ENCODE measurements around the gene SART1. TPM values are rescaled to one million over a fixed set of nuclear protein-coding genes. Genes with fewer than 3 reads are reported as not detected.

Gene SART1
- total and polyA plus RNA-seq, 3 experiments from 2014 or later: 50.1 to 70.2 (median 69.9) TPM

DNA sequence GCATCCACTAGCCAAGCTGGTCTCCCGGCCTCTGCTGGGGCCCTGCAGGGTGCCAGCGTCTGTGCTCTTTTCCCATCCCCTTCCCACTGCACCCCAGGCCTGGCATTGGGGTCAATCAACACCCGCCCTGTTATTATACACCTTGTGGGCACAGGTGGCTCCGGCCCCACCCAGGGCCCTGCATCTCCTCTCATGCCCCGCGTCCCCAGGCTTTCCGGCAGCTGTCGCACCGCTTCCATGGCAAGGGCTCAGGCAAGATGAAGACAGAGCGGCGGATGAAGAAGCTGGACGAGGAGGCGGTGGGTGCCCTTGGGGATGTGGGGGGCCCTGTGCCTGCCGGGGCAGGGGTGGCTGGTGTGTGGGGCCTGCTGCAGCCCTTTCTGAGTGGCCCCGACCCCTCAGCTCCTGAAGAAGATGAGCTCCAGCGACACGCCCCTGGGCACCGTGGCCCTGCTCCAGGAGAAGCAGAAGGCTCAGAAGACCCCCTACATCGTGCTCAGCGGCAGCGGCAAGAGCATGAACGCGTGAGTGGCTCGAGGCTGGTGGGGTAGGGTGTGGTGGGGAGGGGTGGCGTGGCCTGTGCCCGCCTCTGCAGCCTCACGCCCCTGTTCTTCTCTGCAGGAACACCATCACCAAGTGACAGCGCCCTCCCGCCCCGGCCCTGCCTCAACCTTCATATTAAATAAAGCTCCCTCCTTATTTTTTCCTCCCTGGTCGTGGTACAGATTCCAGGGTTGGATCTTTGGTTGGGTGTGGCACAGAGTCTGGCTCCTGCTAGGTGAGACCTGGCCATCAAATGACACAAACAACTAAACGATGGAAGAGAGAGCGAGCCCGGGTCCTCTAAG is 17.1 kb downstream of the SART1 start:
- Histone ChIP-seq H3K4me3 (ENCODE audit: low read length) (no peak overlapping the region), H3K27ac (ENCODE audit: low read depth, low read length) (no peak overlapping the region), H3K9me3 (ENCODE audit: low read length) (no peaks in the 10 kb centered on the region), H3K4me1 (ENCODE audit: insufficient read depth, low read length) (no peaks in the 10 kb centered on the region), H3K36me3 (ENCODE audit: insufficient read depth, low read length) (no peaks in the 10 kb centered on the region), H3K27me3 (ENCODE audit: insufficient read depth, low read length, poor library complexity, severe bottlenecking) (no peaks in the 10 kb centered on the region)
- Mint-ChIP-seq H3K4me1 (peaks cover 0 to 3% (median 0%) of the 10 kb centered on the region in 3 donors), H3K4me3 (no peak overlapping the region), H3K9me3 (no peaks in the 10 kb centered on the region), H3K27ac (peak overlapping the region in 1 of 8 donors; percentile 58), H3K36me3 (peaks cover under 1 to 48% (median 8%) of the 10 kb centered on the region in 3 donors), H3K27me3 (peaks cover 0 to 2% of the 10 kb centered on the region in 2 donors)
- CTCF ChIA-PET: interaction anchor here (1.2 kb wide), 1 partner anchor 94 kb away, joined by 4 read pairs; no protein-coding TSS in a partner anchor
- DNase-seq: no peak
- POLR2A ChIA-PET: no interaction called here

DNA sequence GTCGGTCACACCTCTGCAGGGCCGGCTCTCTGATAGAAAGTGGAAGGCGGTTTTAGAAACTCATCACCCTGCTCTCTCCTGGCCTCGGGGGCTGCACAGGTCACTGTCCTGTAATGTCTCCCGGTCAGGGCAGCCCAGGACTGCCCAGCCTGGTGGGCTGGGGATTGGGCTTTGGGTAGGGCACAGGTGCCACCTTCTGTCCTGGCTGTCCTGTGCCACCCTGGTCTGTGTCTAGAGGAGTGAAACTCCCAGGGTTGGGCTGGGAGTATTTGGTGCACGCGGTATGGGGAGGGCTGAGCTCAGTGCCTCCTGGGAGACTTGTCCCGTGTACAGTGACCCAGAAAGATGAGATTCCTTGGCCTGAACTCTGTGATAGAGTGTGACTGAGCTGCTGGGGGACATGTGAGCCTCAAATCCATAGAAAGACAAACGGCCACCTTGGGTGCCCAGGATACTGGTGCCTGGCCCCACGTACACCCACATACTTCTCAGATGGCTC is 17.8 kb downstream of the SART1 start:
- H3K27me3 Mint-ChIP-seq: peaks cover 0 to 2% of the 10 kb centered on the region in 2 donors
- no peak overlapping the region for H3K27ac ChIP-seq (ENCODE audit: low read depth, low read length)
- ChIA-PET CTCF (interaction anchor here (1.1 to 1.2 kb wide), 2 partner anchors 95 to 199 kb away, joined by 3 to 4 read pairs; no protein-coding TSS in a partner anchor), POLR2A (no interaction called here)
- H3K36me3 Mint-ChIP-seq: peaks cover 0 to 45% (median 8%) of the 10 kb centered on the region in 3 donors
- H3K4me3 ChIP-seq (ENCODE audit: low read length): no peak overlapping the region
- no peak overlapping the region for H3K4me3 Mint-ChIP-seq
- no peak for DNase-seq
- H3K27ac Mint-ChIP-seq: no peak overlapping the region
- H3K9me3 Mint-ChIP-seq: no peaks in the 10 kb centered on the region
- H3K4me1 Mint-ChIP-seq: peaks cover 0 to 3% (median 0%) of the 10 kb centered on the region in 3 donors
- H3K36me3 ChIP-seq (ENCODE audit: insufficient read depth, low read length): no peaks in the 10 kb centered on the region
- H3K9me3 ChIP-seq (ENCODE audit: low read length): no peaks in the 10 kb centered on the region
- H3K4me1 ChIP-seq (ENCODE audit: insufficient read depth, low read length): no peaks in the 10 kb centered on the region
- no peaks in the 10 kb centered on the region for H3K27me3 ChIP-seq (ENCODE audit: insufficient read depth, low read length, poor library complexity, severe bottlenecking)

DNA sequence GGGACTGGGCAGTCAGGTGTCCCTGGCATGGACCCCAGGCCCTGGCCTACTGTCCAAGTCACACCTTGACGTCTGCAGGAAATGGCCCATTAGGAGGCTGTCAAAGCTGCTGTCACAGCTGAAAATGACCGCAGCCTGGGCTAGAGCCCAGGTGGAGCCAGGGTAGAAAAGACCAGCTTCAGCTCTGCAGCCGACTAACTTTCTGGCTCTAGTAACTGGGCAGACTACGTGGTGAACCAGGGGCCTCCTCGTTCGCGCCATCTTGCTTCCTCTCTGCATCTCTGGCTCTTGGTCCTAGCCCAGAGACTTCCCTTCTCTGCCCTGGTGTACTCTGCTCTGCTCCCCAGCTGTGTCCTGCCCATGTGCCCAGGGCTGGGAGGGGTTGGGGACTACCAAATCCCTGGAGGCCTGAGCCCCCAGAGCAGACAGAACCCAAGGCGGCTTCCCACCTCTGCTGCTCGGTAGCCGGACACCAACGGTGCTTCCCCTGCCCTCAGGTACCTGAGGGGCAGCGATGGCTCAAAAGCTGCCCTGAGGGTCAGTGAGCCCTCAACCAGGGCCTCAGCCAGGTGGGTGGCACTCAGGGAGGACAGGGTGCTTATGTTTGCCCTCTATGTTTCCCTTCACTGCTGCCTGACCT is 19.7 kb downstream of the SART1 start:
- no peaks in the 10 kb centered on the region for H3K27me3 ChIP-seq (ENCODE audit: insufficient read depth, low read length, poor library complexity, severe bottlenecking)
- Mint-ChIP-seq H3K4me1 (no peaks in the 10 kb centered on the region), H3K27me3 (no peaks in the 10 kb centered on the region), H3K4me3 (no peak overlapping the region), H3K36me3 (peaks cover 0 to 36% (median 3%) of the 10 kb centered on the region in 3 donors), H3K9me3 (no peaks in the 10 kb centered on the region), H3K27ac (no peak overlapping the region)
- H3K27ac ChIP-seq (ENCODE audit: low read depth, low read length): no peak overlapping the region
- no peaks in the 10 kb centered on the region for H3K9me3 ChIP-seq (ENCODE audit: low read length)
- CTCF ChIA-PET: interaction anchor here (0.7 to 1.9 kb wide), 2 partner anchors 41 to 93 kb away, joined by 3 to 4 read pairs; partner anchors contain the start of gene FIBP
- no peaks in the 10 kb centered on the region for H3K4me1 ChIP-seq (ENCODE audit: insufficient read depth, low read length)
- no peaks in the 10 kb centered on the region for H3K36me3 ChIP-seq (ENCODE audit: insufficient read depth, low read length)
- no peak for DNase-seq
- POLR2A ChIA-PET: no interaction called here
- H3K4me3 ChIP-seq (ENCODE audit: low read length): no peak overlapping the region

DNA sequence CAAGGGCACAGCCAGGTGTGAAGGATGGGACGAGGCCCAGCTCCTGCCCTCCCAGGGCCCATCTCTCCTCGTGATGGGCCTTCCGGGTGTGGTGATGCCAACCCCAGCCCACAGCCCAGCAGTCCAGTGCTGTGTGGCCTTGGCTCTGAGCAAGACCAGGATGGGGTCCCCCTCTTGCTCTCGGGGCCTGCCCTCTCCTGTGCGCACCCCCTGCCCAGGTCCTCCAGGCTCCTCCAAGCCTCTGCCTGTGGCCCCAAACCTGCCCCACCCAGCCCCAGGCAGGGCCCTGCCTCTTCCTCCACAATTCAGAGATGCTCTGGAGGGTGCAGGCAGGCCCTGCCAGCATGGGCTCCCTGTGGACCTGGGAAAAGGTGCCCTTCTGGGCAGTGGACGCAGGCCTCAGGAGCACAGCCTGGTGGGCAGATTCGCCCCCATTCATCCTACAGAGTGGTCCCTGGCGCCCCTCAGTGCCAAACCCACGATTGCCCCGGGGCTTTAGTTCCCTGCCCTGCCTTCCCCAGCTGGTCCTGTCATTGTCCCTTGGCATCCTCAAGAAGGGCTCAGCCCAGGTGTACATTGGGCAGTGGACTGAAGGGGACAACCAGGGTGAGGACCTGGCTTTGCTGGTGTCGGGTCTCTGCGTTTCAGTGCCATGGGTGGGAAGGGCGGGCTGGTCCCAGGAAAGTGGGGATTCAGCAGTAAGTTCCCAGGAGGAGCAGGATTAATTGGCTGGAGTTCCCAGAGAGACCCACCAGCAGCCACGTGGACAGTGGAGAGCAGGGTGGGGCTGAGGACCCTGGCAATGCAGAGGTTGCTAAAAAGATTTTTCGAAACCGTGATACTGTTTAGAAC is 20.7 kb downstream of the SART1 start:
- H3K4me3 Mint-ChIP-seq: no peak overlapping the region
- Histone ChIP-seq H3K36me3 (ENCODE audit: insufficient read depth, low read length) (no peaks in the 10 kb centered on the region), H3K27me3 (ENCODE audit: insufficient read depth, low read length, poor library complexity, severe bottlenecking) (no peaks in the 10 kb centered on the region), H3K4me3 (ENCODE audit: low read length) (no peak overlapping the region), H3K9me3 (ENCODE audit: low read length) (no peaks in the 10 kb centered on the region), H3K4me1 (ENCODE audit: insufficient read depth, low read length) (no peaks in the 10 kb centered on the region), H3K27ac (ENCODE audit: low read depth, low read length) (no peak overlapping the region)
- ChIA-PET CTCF (interaction anchor here (0.9 to 1.9 kb wide), 2 partner anchors 40 to 94 kb away, joined by 3 to 4 read pairs; partner anchors contain the start of gene FIBP), POLR2A (interaction anchor here (0.6 kb wide), 1 partner anchor 98 kb away, joined by 6 read pairs; no protein-coding TSS in a partner anchor)
- no peak for DNase-seq
- H3K36me3 Mint-ChIP-seq: peaks cover 0 to 27% (median 3%) of the 10 kb centered on the region in 3 donors
- peak overlapping the region in 1 of 8 donors; percentile 26 for H3K27ac Mint-ChIP-seq
- H3K4me1 Mint-ChIP-seq: no peaks in the 10 kb centered on the region
- no peaks in the 10 kb centered on the region for H3K27me3 Mint-ChIP-seq
- H3K9me3 Mint-ChIP-seq: no peaks in the 10 kb centered on the region

DNA sequence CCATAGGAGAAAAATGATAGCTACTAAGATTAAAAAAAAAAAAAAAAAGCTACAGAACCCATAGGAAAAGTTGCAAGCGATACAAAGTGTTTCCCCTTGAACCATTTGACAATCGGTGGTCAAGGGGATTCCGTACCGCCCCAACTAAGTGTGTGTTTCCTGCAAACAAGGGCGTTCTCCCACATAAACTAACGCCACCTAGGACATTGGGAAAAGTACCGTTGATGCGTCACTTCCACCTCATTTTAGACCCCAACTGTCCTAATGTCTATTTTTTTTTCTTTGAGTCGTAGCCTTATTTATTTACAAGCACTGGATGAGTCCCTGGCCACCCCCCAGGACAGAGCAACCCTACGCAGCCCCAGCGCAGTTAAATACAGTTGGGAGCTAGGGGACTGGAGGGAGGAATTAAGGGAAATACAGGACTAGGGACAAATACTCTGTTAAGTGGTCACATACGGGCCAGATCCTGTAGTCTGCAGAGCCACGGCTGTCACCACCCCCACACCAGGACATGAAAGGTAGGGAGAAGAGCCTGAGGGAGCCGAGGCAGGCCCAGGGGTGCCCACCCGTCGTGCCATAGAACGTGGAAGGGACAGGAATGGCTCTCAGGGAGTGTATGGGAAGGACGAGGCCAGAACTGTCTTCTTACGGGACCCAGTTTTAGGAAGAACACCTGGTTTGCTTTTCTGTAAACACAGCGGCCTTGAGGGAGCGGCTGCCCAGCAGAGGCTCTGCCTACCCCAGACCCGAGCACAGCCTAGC is 21.5 kb downstream of the SART1 start:
- Mint-ChIP-seq H3K4me1 (no peaks in the 10 kb centered on the region), H3K4me3 (no peak overlapping the region), H3K36me3 (peaks cover 0 to 20% (median 3%) of the 10 kb centered on the region in 3 donors), H3K27ac (peak overlapping the region in 1 of 8 donors; percentile 50), H3K27me3 (no peaks in the 10 kb centered on the region), H3K9me3 (no peaks in the 10 kb centered on the region)
- DNase-seq: no peak
- Histone ChIP-seq H3K36me3 (ENCODE audit: insufficient read depth, low read length) (no peaks in the 10 kb centered on the region), H3K4me3 (ENCODE audit: low read length) (no peak overlapping the region), H3K9me3 (ENCODE audit: low read length) (no peaks in the 10 kb centered on the region), H3K27ac (ENCODE audit: low read depth, low read length) (no peak overlapping the region), H3K27me3 (ENCODE audit: insufficient read depth, low read length, poor library complexity, severe bottlenecking) (no peaks in the 10 kb centered on the region), H3K4me1 (ENCODE audit: insufficient read depth, low read length) (no peaks in the 10 kb centered on the region)
- CTCF ChIA-PET: interaction anchor here (0.6 to 2.5 kb wide), 3 partner anchors 39 to 123 kb away, joined by 3 to 6 read pairs (median 3); partner anchors contain the start of genes CCDC85B and MUS81
- POLR2A ChIA-PET: interaction anchor here (0.6 kb wide), 1 partner anchor 99 kb away, joined by 6 read pairs; no protein-coding TSS in a partner anchor

DNA sequence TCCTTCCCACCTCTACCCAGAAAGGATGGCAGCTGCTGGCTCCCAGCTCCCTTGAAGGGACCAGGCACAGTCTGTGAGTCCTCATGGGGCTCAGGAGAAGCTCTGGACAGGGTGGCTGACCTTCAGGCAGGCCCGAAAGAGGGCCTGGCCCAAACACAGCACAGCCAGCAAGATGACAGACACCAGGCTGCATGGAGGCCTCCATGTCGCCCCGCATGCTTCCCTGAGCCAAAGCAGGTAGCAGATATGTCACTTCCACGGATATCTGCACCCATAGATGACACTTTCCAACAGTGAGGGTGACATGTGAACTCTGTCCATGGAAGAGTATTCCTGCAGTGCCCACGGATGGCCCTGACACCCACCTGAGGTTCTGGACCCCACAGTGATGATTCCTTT is 22.1 kb downstream of the SART1 start:
- no peaks in the 10 kb centered on the region for H3K9me3 Mint-ChIP-seq
- no peaks in the 10 kb centered on the region for H3K4me1 ChIP-seq (ENCODE audit: insufficient read depth, low read length)
- H3K27me3 Mint-ChIP-seq: no peaks in the 10 kb centered on the region
- H3K36me3 Mint-ChIP-seq: peaks cover 0 to 14% (median 3%) of the 10 kb centered on the region in 3 donors
- H3K4me3 Mint-ChIP-seq: no peak overlapping the region
- POLR2A ChIA-PET: no interaction called here
- no peaks in the 10 kb centered on the region for H3K36me3 ChIP-seq (ENCODE audit: insufficient read depth, low read length)
- H3K4me1 Mint-ChIP-seq: no peaks in the 10 kb centered on the region
- H3K27me3 ChIP-seq (ENCODE audit: insufficient read depth, low read length, poor library complexity, severe bottlenecking): no peaks in the 10 kb centered on the region
- H3K27ac ChIP-seq (ENCODE audit: low read depth, low read length): no peak overlapping the region
- CTCF ChIA-PET: interaction anchor here (0.6 to 2.5 kb wide), 3 partner anchors 39 to 124 kb away, joined by 3 to 6 read pairs (median 3); partner anchors contain the start of genes CCDC85B and MUS81
- no peak for DNase-seq
- H3K27ac Mint-ChIP-seq: no peak overlapping the region
- no peak overlapping the region for H3K4me3 ChIP-seq (ENCODE audit: low read length)
- H3K9me3 ChIP-seq (ENCODE audit: low read length): no peaks in the 10 kb centered on the region

DNA sequence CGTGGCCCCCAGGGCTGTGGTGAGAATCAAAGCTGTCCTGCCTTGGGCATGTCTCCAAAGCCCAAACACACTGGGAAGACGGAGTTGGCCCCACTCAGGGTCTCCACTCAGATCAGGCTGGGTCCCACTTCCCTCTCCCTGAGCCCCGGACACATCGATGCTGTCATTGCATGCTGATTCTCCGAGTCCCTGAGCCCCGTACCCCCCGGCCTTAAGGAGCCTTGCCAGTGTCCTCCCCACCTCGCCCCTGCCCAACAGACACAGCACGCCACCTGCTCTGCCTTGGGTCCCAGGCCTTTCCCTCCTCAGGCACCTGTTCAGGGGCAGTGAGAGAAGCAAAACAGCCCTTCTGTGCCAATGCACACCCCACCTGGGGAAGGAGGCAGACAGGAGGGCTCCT is 25.8 kb downstream of the SART1 start:
- Histone ChIP-seq H3K27me3 (ENCODE audit: insufficient read depth, low read length, poor library complexity, severe bottlenecking) (no peaks in the 10 kb centered on the region), H3K27ac (ENCODE audit: low read depth, low read length) (no peak overlapping the region), H3K4me1 (ENCODE audit: insufficient read depth, low read length) (no peaks in the 10 kb centered on the region), H3K36me3 (ENCODE audit: insufficient read depth, low read length) (no peaks in the 10 kb centered on the region), H3K4me3 (ENCODE audit: low read length) (no peak overlapping the region), H3K9me3 (ENCODE audit: low read length) (no peaks in the 10 kb centered on the region)
- Mint-ChIP-seq H3K4me1 (peaks cover 5 to 7% (median 6%) of the 10 kb centered on the region in 3 donors), H3K27me3 (no peaks in the 10 kb centered on the region), H3K36me3 (peaks cover 0 to 5% (median 1%) of the 10 kb centered on the region in 3 donors), H3K4me3 (no peak overlapping the region), H3K9me3 (no peaks in the 10 kb centered on the region), H3K27ac (no peak overlapping the region)
- ChIA-PET CTCF (interaction anchor here (7.9 kb wide), 1 partner anchor 100 kb away, joined by 87 read pairs; the partner anchor contains the start of genes CCDC85B and FIBP), POLR2A (no interaction called here)
- DNase-seq: no peak

Measured in CD8-positive, alpha-beta memory T cell (primary cell).